ENCODE results near the gene CFAP57. TPM values are rescaled to one million over a fixed set of nuclear protein-coding genes. Genes with fewer than 3 reads are reported as not detected.

CFAP57 gene
- total RNA-seq, 1 donor: 0.45 TPM

- no peak overlapping the region for H3K4me3 ChIP-seq (ENCODE audit: low read depth, low read length)
- no peak for DNase-seq (ENCODE audit: low read depth)
- TF ChIP-seq CTCF (IDR thresholded peaks at IDR 0.05; ENCODE audit: insufficient read depth, low read length): no peak
Measured at GRCh38 chr1:43279161-43279560, 107.0 kb downstream of the CFAP57 start.

DNA sequence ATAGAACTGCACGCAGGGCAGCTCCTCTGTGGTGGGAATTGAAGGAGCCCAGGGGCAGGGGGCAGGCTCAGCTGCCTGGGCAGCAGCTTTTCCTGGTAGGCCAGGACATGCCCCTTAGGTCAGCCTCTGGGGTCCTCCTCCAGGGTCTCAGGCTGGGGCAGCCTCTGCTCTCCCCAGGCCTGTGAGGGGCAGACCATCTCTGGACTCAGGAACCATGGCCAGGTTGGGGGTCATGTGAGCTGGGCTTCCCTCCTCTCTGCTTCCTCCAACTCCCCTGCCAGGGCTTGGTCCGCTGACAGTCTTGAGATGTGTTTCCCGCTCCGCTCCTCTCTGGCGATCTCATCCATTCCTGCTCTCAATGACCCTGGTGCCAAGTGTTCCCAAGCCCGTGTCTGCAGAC lies 107.5 kb downstream of the CFAP57 start:
- DNase-seq (ENCODE audit: low read depth): no peak
- no peak overlapping the region for H3K4me3 ChIP-seq (ENCODE audit: low read depth, low read length)
- TF ChIP-seq CTCF (IDR thresholded peaks at IDR 0.05; ENCODE audit: insufficient read depth, low read length): no peak

GRCh38 chr1:43280692-43281091 lies 108.6 kb downstream of the CFAP57 start:
- no peak for TF ChIP-seq CTCF (IDR thresholded peaks at IDR 0.05; ENCODE audit: insufficient read depth, low read length)
- no peak overlapping the region for H3K4me3 ChIP-seq (ENCODE audit: low read depth, low read length)
- DNase-seq (ENCODE audit: low read depth): no peak

DNA sequence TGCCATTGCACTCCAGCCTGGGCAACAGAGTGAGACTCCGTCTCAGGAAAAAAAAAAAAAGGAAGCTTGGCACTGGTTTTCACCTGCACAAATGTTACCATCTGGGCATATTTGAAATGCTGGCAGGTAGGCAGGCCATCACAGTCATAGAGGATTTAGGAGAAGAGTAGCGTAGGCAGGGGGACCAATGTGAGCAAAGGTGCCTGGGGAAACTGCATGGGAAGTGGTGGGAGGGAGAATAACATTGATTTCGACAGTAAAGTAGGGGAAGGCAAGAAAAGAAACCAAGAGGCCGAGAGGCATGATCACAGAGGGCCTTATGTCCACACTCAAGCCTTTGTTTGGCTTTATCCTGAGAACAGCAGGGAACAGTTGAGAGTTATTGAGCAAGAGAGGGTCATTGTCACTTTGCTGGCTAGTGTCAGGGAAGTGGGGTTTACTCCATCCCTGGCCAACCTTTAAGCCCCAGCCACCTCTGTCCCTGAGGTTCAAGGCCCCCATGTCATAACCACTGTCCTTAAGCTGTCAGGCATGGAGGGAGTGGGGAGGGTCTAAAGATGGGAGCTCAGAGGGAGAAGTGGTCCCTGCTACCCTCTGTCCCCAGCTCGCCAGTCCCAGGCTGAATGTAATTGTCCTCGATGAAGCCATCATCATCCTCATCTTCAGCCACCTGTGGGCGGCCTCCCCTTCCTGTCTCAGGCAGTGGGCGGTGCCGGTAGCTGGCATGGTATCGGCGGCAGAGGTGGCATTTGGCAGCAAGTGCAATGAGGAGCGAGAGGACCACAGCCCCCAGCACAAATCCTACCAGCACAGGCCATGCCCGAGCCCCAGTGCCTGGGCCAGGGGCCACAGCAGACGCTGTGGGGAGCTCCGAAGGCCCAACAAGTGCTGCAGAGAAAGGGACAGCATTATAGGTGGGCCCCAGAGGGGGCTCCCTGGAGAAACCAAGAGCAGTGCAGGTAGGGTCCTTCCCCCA lies 110.4 kb downstream of the CFAP57 start:
- H3K4me3 ChIP-seq (ENCODE audit: low read depth, low read length): no peak overlapping the region
- no peak for TF ChIP-seq CTCF (IDR thresholded peaks at IDR 0.05; ENCODE audit: insufficient read depth, low read length)
- no peak for DNase-seq (ENCODE audit: low read depth)

- no peak for DNase-seq (ENCODE audit: low read depth)
- no peak for TF ChIP-seq CTCF (IDR thresholded peaks at IDR 0.05; ENCODE audit: insufficient read depth, low read length)
- H3K4me3 ChIP-seq (ENCODE audit: low read depth, low read length): no peak overlapping the region
Measured at GRCh38 chr1:43284065-43284464, 111.9 kb downstream of the CFAP57 start.

GRCh38 chr1:43284546-43285110 lies 112.5 kb downstream of the CFAP57 start:
- no peak for TF ChIP-seq CTCF (IDR thresholded peaks at IDR 0.05; ENCODE audit: insufficient read depth, low read length)
- no peak overlapping the region for H3K4me3 ChIP-seq (ENCODE audit: low read depth, low read length)
- no peak for DNase-seq (ENCODE audit: low read depth)

Data from fibroblast of the aortic adventitia (primary cell).